HCT116 (cell line): ENCODE data around the gene CHSY1. TPM values are rescaled to one million over a fixed set of nuclear protein-coding genes. Genes with fewer than 3 reads are reported as not detected.

Experiments used
- ATAC-seq: fragments of 200-7000 bp; cut with Tn5 transposase; 2 replicates; pipeline ENCODE4 v1.9.1; 2020; ENCODE audit warnings: mild to moderate bottlenecking, moderate library complexity
- BruUV-seq: library from RNA; stranded (reverse); fragments of 400-500 nt; replicated peaks from 2 replicates; lab custom pipeline; 2021; lab: Mats Ljungman, UMichigan
- CTCF ChIA-PET: fragments of 300-600 bp; sonication (Branson Sonifier 250); formaldehyde crosslinking; loops from one replicate; lab custom pipeline; 2021; ENCODE audit warnings: antibody characterized with exemption; lab: Charles Lee
- POLR2A ChIA-PET: fragments of 300-600, 350-600 bp; sonication (Branson Sonifier 250); formaldehyde crosslinking; loops from one replicate; lab custom pipeline; 2021; ENCODE audit warnings: antibody characterized with exemption; lab: Charles Lee
- RAD21 ChIA-PET, 2 experiments: fragments of 300-600 bp; sonication (Branson Sonifier 250); formaldehyde crosslinking; loops; one replicate each; lab custom pipeline; 2023; ENCODE audit warnings: low total read pairs in 2 of 2; ENCODE audit not compliant: uncharacterized antibody in 2 of 2, unreplicated experiment in 2 of 2, low non-redundant PET in 1 of 2; lab: Charles Lee
- DNase-seq: peaks from one replicate; pipeline ENCODE4 v3.0.0-alpha.2; 2010; ENCODE audit warnings: low read depth, low spot score
- H2AFZ ChIP-seq: fragments of 200-600 bp; shearing (Covaris generic), sonication (generic); 2 replicates; pipeline ENCODE4 v1.6.1; 2017; ENCODE audit warnings: low read depth, mixed run types, mixed read lengths, antibody characterized with exemption, low read length; ENCODE audit not compliant: poor library complexity, severe bottlenecking
- H3K27ac ChIP-seq: 2 replicates; pipeline ENCODE4 v1.5.1; 2012; ENCODE audit warnings: low read depth, low read length
- H3K27me3 ChIP-seq: fragments of 200-600 bp; sonication (generic); 2 replicates; pipeline ENCODE4 v1.6.1; 2016; ENCODE audit warnings: mixed run types, low read length, mixed read lengths; ENCODE audit not compliant: insufficient read depth
- H3K36me3 ChIP-seq, 2 experiments: fragments of 200-500 bp in 1 of 2; fragments of 200-600 bp in 1 of 2; sonication (Bioruptor generic) in 1 of 2; sonication (generic) in 1 of 2; 2 replicates each; pipeline versions ENCODE4 v1.5.1 to v1.6.1; 2014 to 2016; ENCODE audit warnings: low read length in 2 of 2, inconsistent platforms in 1 of 2, mixed read lengths in 1 of 2, mixed run types in 1 of 2; ENCODE audit not compliant: insufficient read depth in 2 of 2, control insufficient read depth in 1 of 2
- H3K4me1 ChIP-seq, 2 experiments: fragments of 200-600 bp in 1 of 2; sonication (generic) in 1 of 2; 2 replicates each; pipeline versions ENCODE4 v1.5.1 to v1.6.1; 2012 to 2017; ENCODE audit warnings: low read length in 2 of 2, inconsistent platforms in 1 of 2, mild to moderate bottlenecking in 1 of 2, mixed read lengths in 1 of 2, mixed run types in 1 of 2, moderate library complexity in 1 of 2; ENCODE audit not compliant: insufficient read depth in 2 of 2, control insufficient read depth in 1 of 2
- H3K4me2 ChIP-seq: fragments of 200-600 bp; sonication (generic); 2 replicates; pipeline ENCODE4 v1.6.1; 2017; ENCODE audit warnings: mixed run types, low read length, mixed read lengths
- H3K4me3 ChIP-seq, 2 experiments: fragments of 200-600 bp in 1 of 2; sonication (generic) in 1 of 2; replicated peaks in 1 of 2; 2 replicates each; pipeline ENCODE4 v1.5.1; 2011 to 2016; ENCODE audit warnings: low read length in 2 of 2, control low read depth in 1 of 2, low read depth in 1 of 2, mild to moderate bottlenecking in 1 of 2, mixed read lengths in 1 of 2, mixed run types in 1 of 2
- H3K79me2 ChIP-seq: fragments of 200-600 bp; sonication (generic); 2 replicates; pipeline ENCODE4 v1.6.1; 2017; ENCODE audit warnings: mild to moderate bottlenecking, mixed run types, low read length, moderate library complexity, mixed read lengths; ENCODE audit not compliant: insufficient read depth
- H3K9ac ChIP-seq: fragments of 200-600 bp; sonication (generic); 2 replicates; pipeline ENCODE4 v1.6.1; 2016; ENCODE audit warnings: low read length, mixed read lengths
- H3K9me2 ChIP-seq: fragments of 200-600 bp; sonication (generic), shearing (Covaris generic); 2 replicates; pipeline ENCODE4 v1.6.1; 2017; ENCODE audit warnings: mixed run types, mild to moderate bottlenecking, moderate library complexity; ENCODE audit not compliant: insufficient read depth
- H3K9me3 ChIP-seq, 2 experiments: fragments of 200-500 bp in 1 of 2; fragments of 200-600 bp in 1 of 2; sonication (Bioruptor generic) in 1 of 2; sonication (generic) in 1 of 2; 2 replicates each; pipeline ENCODE4 v1.6.1; 2014 to 2017; ENCODE audit warnings: low read length in 2 of 2, mixed read lengths in 2 of 2, inconsistent platforms in 1 of 2, low read depth in 1 of 2, mild to moderate bottlenecking in 1 of 2, mixed run types in 1 of 2, moderate library complexity in 1 of 2; ENCODE audit not compliant: control insufficient read depth in 1 of 2, insufficient read depth in 1 of 2
- H4K20me1 ChIP-seq: fragments of 200-600 bp; sonication (generic), shearing (Covaris generic); 2 replicates; pipeline ENCODE4 v1.6.1; 2017; ENCODE audit warnings: mixed run types, mild to moderate bottlenecking, moderate library complexity; ENCODE audit not compliant: insufficient read depth
- ELF1 ChIP-seq: IDR thresholded peaks from 2 replicates; pipeline ENCODE4 v1.6.1; 2012; ENCODE audit warnings: low read depth, borderline replicate concordance
- EZH2 ChIP-seq: fragments of 200-600 bp; sonication (generic); IDR thresholded peaks from 2 replicates; pipeline ENCODE4 v1.6.1; 2017; ENCODE audit warnings: antibody characterized with exemption, mixed run types
- FOSL1 ChIP-seq: IDR thresholded peaks from 2 replicates; pipeline ENCODE4 v1.6.1; 2012; ENCODE audit warnings: low read depth
- POLR2A ChIP-seq: IDR thresholded peaks from 2 replicates; pipeline ENCODE4 v1.7.0; 2011; ENCODE audit warnings: borderline replicate concordance; ENCODE audit not compliant: insufficient read depth, insufficient read length; ENCODE audit errors: extremely low read depth
- SIN3A ChIP-seq: IDR thresholded peaks from 2 replicates; pipeline ENCODE4 v1.6.1; 2012; ENCODE audit warnings: low read depth
- SRF ChIP-seq: IDR thresholded peaks from 2 replicates; pipeline ENCODE4 v1.6.1; 2012; ENCODE audit warnings: low read depth
- YY1 ChIP-seq: IDR thresholded peaks from 2 replicates; pipeline ENCODE4 v1.6.1; 2011; ENCODE audit warnings: low read length, low read depth, moderate library complexity, mild to moderate bottlenecking; ENCODE audit not compliant: insufficient replicate concordance; ENCODE audit errors: extremely low read depth
- ZNF274 ChIP-seq: fragments of 200-500 bp; sonication (Bioruptor generic); IDR thresholded peaks from 2 replicates; pipeline ENCODE4 v1.6.1; 2014; ENCODE audit warnings: mild to moderate bottlenecking, low read depth, low read length, inconsistent platforms
- intact Hi-C: fragments of 100-400 bp; cut with micrococcal nuclease; formaldehyde crosslinking; loops from 2 replicates; pipeline ENCODE4 v1.10.0; 2022
- total RNA-seq: library from RNA; stranded (reverse); gene quantifications from one replicate; pipeline ENCODE4 v1.2.1, GENCODE V29; 2021; ENCODE audit not compliant: unreplicated experiment
- TF ChIP-seq, protein P1 (sequence below), 3 experiments: fragments of 200-600 bp in 1 of 3; sonication (generic) in 1 of 3; IDR thresholded peaks in 2 of 3; conservative IDR thresholded peaks in 1 of 3; 2 replicates each; pipeline ENCODE4 v1.5.1; 2012 to 2017; ENCODE audit warnings: low read depth in 2 of 3, low read length in 2 of 3, antibody characterized with exemption in 1 of 3, borderline replicate concordance in 1 of 3, control low read depth in 1 of 3, mild to moderate bottlenecking in 1 of 3, mixed read lengths in 1 of 3, mixed run types in 1 of 3, moderate library complexity in 1 of 3; ENCODE audit not compliant: insufficient read depth in 1 of 3

Gene CHSY1
- total RNA-seq, 1 experiment from 2014 or later: 25.4 TPM

DNA sequence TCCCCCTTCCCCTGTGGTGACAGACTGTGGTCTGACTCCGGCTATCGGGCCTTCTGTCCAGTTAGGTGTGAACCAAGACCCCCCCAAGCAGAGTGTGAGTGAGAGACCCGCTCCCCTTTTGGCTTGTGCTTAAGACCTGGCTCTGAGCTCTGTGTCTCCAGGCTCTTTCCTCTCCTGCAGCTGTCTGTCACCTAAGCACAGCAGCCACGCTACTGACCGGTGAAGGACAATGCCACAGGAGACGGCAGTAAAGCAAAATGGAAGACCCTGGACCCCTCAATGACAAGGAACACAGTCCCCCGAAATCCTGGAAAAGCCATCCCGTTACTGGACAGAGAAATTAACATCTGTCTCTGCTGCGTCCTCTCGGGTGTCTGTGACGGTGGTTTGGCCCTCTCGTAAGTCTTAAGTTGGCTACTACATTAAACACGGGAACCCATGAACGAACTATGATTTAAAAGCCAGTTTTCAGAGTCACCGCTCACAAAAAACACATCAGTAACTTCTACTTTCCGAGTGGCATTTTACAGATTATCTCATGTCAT lies 53.7 kb downstream of the CHSY1 start:
- H3K9me3 ChIP-seq: no peaks in the 10 kb centered on the region
- no peaks in the 10 kb centered on the region for H3K9me2 ChIP-seq
- no peaks in the 10 kb centered on the region for H3K36me3 ChIP-seq
- peaks cover 18% of the 10 kb centered on the region; the same call in 1 of the 2 replicates for H4K20me1 ChIP-seq
- POLR2A ChIA-PET: no interaction called here
- TF ChIP-seq SRF (no peak), EZH2 (no peak), YY1 (no peak), ELF1 (no peak), FOSL1 (no peak), SIN3A (no peak), POLR2A (no peak), ZNF274 (no peak)
- TF ChIP-seq, protein P1, sequence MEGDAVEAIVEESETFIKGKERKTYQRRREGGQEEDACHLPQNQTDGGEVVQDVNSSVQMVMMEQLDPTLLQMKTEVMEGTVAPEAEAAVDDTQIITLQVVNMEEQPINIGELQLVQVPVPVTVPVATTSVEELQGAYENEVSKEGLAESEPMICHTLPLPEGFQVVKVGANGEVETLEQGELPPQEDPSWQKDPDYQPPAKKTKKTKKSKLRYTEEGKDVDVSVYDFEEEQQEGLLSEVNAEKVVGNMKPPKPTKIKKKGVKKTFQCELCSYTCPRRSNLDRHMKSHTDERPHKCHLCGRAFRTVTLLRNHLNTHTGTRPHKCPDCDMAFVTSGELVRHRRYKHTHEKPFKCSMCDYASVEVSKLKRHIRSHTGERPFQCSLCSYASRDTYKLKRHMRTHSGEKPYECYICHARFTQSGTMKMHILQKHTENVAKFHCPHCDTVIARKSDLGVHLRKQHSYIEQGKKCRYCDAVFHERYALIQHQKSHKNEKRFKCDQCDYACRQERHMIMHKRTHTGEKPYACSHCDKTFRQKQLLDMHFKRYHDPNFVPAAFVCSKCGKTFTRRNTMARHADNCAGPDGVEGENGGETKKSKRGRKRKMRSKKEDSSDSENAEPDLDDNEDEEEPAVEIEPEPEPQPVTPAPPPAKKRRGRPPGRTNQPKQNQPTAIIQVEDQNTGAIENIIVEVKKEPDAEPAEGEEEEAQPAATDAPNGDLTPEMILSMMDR (IDR thresholded peaks at IDR 0.05 in 2 of 3, conservative IDR thresholded peaks at IDR 0.05 in 1 of 3; ENCODE audit: borderline replicate concordance in 1 of 3, insufficient read depth in 1 of 3, low read depth in 2 of 3, low read length in 2 of 3): no peak
- TF ChIP-seq, all 23 proteins: peak for 0
- Histone ChIP-seq H3K4me3 (no peak overlapping the region), H2AFZ (no peak overlapping the region), H3K79me2 (peaks cover 94% of the 10 kb centered on the region), H3K27ac (no peak overlapping the region), H3K4me2 (no peak overlapping the region), H3K9ac (no peak overlapping the region), H3K27me3 (no peaks in the 10 kb centered on the region), H3K4me1 (peaks cover 14 to 28% of the 10 kb centered on the region in 2 experiments)
- ChIA-PET CTCF (no interaction called here), RAD21 (no interaction called here)
- BruUV-seq: no TSS peak
- intact Hi-C loops: no loop called here
- ATAC-seq: no peak
- no peak for DNase-seq
